Measurements from ENCODE around the gene SLC16A8. TPM values are rescaled to one million over a fixed set of nuclear protein-coding genes. Genes with fewer than 3 reads are reported as not detected.

Gene SLC16A8
- 1 to 10 TPM in 1 of 4 donors, not detected in 3; 1.4 TPM for total RNA-seq

- Histone ChIP-seq H3K27ac (no peak within 1 kb of the TSS), H3K4me1 (peaks cover 0 to 20% of the 10 kb centered on the region in 2 donors), H3K36me3 (no peaks in the 10 kb centered on the region), H3K9me3 (no peaks in the 10 kb centered on the region), H3K27me3 (peaks cover 11 to 18% of the 10 kb centered on the region in 2 donors), H3K4me3 (no peak within 1 kb of the TSS)
- intact Hi-C loops (cut with DNase I; ENCODE audit: low total_unique reads): no loop called here
- DNase-seq: no peak
- TF ChIP-seq POLR2A (IDR thresholded peaks at IDR 0.05) (no peak), CTCF (IDR thresholded peaks at IDR 0.05) (no peak)
These were observed at the start of gene SLC16A8 for GRCh38 chr22:38083931-38084631. Gene SLC16A8 (minus strand): TSS chr22:38084184. CDS start chr22:38082873, 1,311 bp downstream.

GRCh38 chr22:38133331-38133730, 49.3 kb upstream of the SLC16A8 start:
- H3K4me1 ChIP-seq: no peaks in the 10 kb centered on the region
- no peak overlapping the region for H3K27ac ChIP-seq
- no peaks in the 10 kb centered on the region for H3K9me3 ChIP-seq
- intact Hi-C loops (cut with DNase I; ENCODE audit: low total_unique reads): no loop called here
- H3K27me3 ChIP-seq: no peaks in the 10 kb centered on the region
- TF ChIP-seq POLR2A (IDR thresholded peaks at IDR 0.05) (no peak), CTCF (IDR thresholded peaks at IDR 0.05) (no peak)
- no peaks in the 10 kb centered on the region for H3K36me3 ChIP-seq
- no peak overlapping the region for H3K4me3 ChIP-seq
- no peak for DNase-seq

GRCh38 chr22:38132794-38133193, 48.8 kb upstream of the SLC16A8 start:
- no peaks in the 10 kb centered on the region for H3K36me3 ChIP-seq
- DNase-seq: no peak

GRCh38 chr22:38132136-38132535, 48.2 kb upstream of the SLC16A8 start:
- intact Hi-C loops (cut with DNase I; ENCODE audit: low total_unique reads): no loop called here
- no peak overlapping the region for H3K27ac ChIP-seq

More at GRCh38 chr22:38132794-38133193, 48.8 kb upstream of the SLC16A8 start:
- intact Hi-C loops (cut with DNase I; ENCODE audit: low total_unique reads): no loop called here
- Histone ChIP-seq H3K4me3 (no peak overlapping the region), H3K27me3 (no peaks in the 10 kb centered on the region), H3K4me1 (no peaks in the 10 kb centered on the region), H3K27ac (no peak overlapping the region), H3K9me3 (no peaks in the 10 kb centered on the region)
- TF ChIP-seq POLR2A (IDR thresholded peaks at IDR 0.05): no peak
- no peak for TF ChIP-seq CTCF (IDR thresholded peaks at IDR 0.05)

More at GRCh38 chr22:38132136-38132535, 48.2 kb upstream of the SLC16A8 start:
- no peaks in the 10 kb centered on the region for H3K4me1 ChIP-seq
- no peaks in the 10 kb centered on the region for H3K27me3 ChIP-seq
- TF ChIP-seq CTCF (IDR thresholded peaks at IDR 0.05) (no peak), POLR2A (IDR thresholded peaks at IDR 0.05) (no peak)
- H3K36me3 ChIP-seq: no peaks in the 10 kb centered on the region
- H3K4me3 ChIP-seq: no peak overlapping the region
- H3K9me3 ChIP-seq: no peaks in the 10 kb centered on the region
- DNase-seq: no peak

Measured in uterus (tissue), 4 donors.